B cell (primary cell): Measurements from ENCODE around the gene NUDT3. TPM values are rescaled to one million over a fixed set of nuclear protein-coding genes. Genes with fewer than 3 reads are reported as not detected.

Experiments
- ATAC-seq: fragments of 200-7000 bp; cut with Tn5 transposase; one replicate; pipeline ENCODE4 v1.10.0; 2021; ENCODE audit warnings: low read depth, mild to moderate bottlenecking, moderate number of reproducible peaks, moderate library complexity
- CTCF ChIA-PET: fragments of 350-600 bp; sonication (Branson Sonifier 250); formaldehyde crosslinking; loops from one replicate; lab custom pipeline; 2021; ENCODE audit warnings: antibody characterized with exemption, inconsistent platforms; lab: Charles Lee
- POLR2A ChIA-PET: fragments of 350-600 bp; sonication (Branson Sonifier 250); formaldehyde crosslinking; loops from one replicate; lab custom pipeline; 2021; ENCODE audit warnings: antibody characterized with exemption; lab: Charles Lee
- DNase-seq: peaks from one replicate; pipeline ENCODE4 v3.0.0; 2013
- H2AFZ ChIP-seq: 2 replicates; pipeline ENCODE4 v1.6.1; 2012; ENCODE audit warnings: mild to moderate bottlenecking, low read depth, low read length; ENCODE audit not compliant: insufficient read depth, poor library complexity, severe bottlenecking
- H3K27ac ChIP-seq, 2 donors: 1 replicate in 1 of 2; 2 replicates in 1 of 2; pipeline ENCODE4 v1.5.1; 2012 to 2013; ENCODE audit warnings: low read length in 2 of 2, mild to moderate bottlenecking in 2 of 2, moderate library complexity in 1 of 2
- H3K27me3 ChIP-seq, 4 experiments: fragments of 200-600 bp in 1 of 4; sonication (generic) in 1 of 4; replicated peaks in 1 of 4; 1 replicate in 2 of 4; 2 replicates in 2 of 4; pipeline versions ENCODE4 v1.6.1 to v1.7.0; 2013 to 2016; ENCODE audit warnings: low read length in 3 of 4, mild to moderate bottlenecking in 2 of 4, mixed read lengths in 1 of 4, moderate library complexity in 1 of 4; ENCODE audit not compliant: insufficient read depth in 4 of 4, control insufficient read depth in 3 of 4; ENCODE audit errors: control extremely low read depth in 1 of 4
- H3K36me3 ChIP-seq, 2 experiments: replicated peaks in 1 of 2; 1 replicate in 1 of 2; 2 replicates in 1 of 2; pipeline versions ENCODE4 v1.6.1 to v1.7.1; 2013; ENCODE audit warnings: low read length in 1 of 2; ENCODE audit not compliant: insufficient read depth in 2 of 2, control insufficient read depth in 1 of 2; ENCODE audit errors: control extremely low read depth in 1 of 2, extremely low read depth in 1 of 2
- H3K4me1 ChIP-seq, 2 donors: fragments of 200-600 bp in 1 of 2; sonication (generic) in 1 of 2; 1 replicate in 1 of 2; 2 replicates in 1 of 2; pipeline versions ENCODE4 v1.5.1 to v1.6.1; 2013 to 2017; ENCODE audit warnings: low read length in 2 of 2; ENCODE audit not compliant: control insufficient read depth in 2 of 2, insufficient read depth in 2 of 2
- H3K4me2 ChIP-seq: replicated peaks from 2 replicates; pipeline ENCODE3; 2012; ENCODE audit warnings: mild to moderate bottlenecking, low read depth, low read length; ENCODE audit not compliant: poor library complexity, severe bottlenecking
- H3K4me3 ChIP-seq, 5 experiments: fragments of 200-600 bp in 1 of 5; sonication (generic) in 1 of 5; 1 replicate in 3 of 5; 2 replicates in 2 of 5; pipeline versions ENCODE4 v1.5.1 to v1.7.0; 2011 to 2016; ENCODE audit warnings: low read length in 4 of 5, mild to moderate bottlenecking in 4 of 5, low read depth in 2 of 5, control low read depth in 1 of 5, moderate library complexity in 1 of 5; ENCODE audit not compliant: insufficient read depth in 1 of 5; ENCODE audit errors: control extremely low read depth in 1 of 5, extremely low read depth in 1 of 5
- H3K79me2 ChIP-seq: fragments of 200-600 bp; sonication (generic); one replicate; pipeline ENCODE4 v1.6.0; 2016; ENCODE audit warnings: low read length; ENCODE audit not compliant: control insufficient read depth, insufficient read depth
- H3K9ac ChIP-seq: fragments of 200-600 bp; sonication (generic); 2 replicates; pipeline ENCODE4 v1.6.1; 2017; ENCODE audit warnings: mild to moderate bottlenecking, low read length, moderate library complexity
- H3K9me3 ChIP-seq, 3 donors: one replicate each; pipeline versions ENCODE4 v1.6.1 to v1.7.1; 2013; ENCODE audit warnings: low read length in 2 of 3; ENCODE audit not compliant: control insufficient read depth in 2 of 3, insufficient read depth in 1 of 3; ENCODE audit errors: control extremely low read depth in 1 of 3
- H4K20me1 ChIP-seq: 2 replicates; pipeline ENCODE4 v1.6.0; 2012; ENCODE audit warnings: mild to moderate bottlenecking, low read length; ENCODE audit not compliant: insufficient read depth, control insufficient read depth, poor library complexity, severe bottlenecking
- H3K27ac Mint-ChIP-seq: one replicate; pipeline ENCODE4 v1.8.0; 2021; ENCODE audit warnings: mixed read lengths
- H3K27me3 Mint-ChIP-seq: one replicate; pipeline ENCODE4 v1.8.0; 2021; ENCODE audit warnings: mixed read lengths
- H3K4me1 Mint-ChIP-seq: one replicate; pipeline ENCODE4 v1.8.0; 2021; ENCODE audit warnings: mixed read lengths
- H3K4me3 Mint-ChIP-seq: one replicate; pipeline ENCODE4 v1.8.0; 2021; ENCODE audit warnings: mixed read lengths
- H3K9me3 Mint-ChIP-seq: one replicate; pipeline ENCODE4 v1.8.0; 2022; ENCODE audit warnings: mixed read lengths; ENCODE audit not compliant: insufficient read depth
- EZH2 ChIP-seq: IDR thresholded peaks from 2 replicates; pipeline ENCODE4 v1.6.1; 2012; ENCODE audit warnings: borderline replicate concordance, low read depth, mild to moderate bottlenecking, moderate library complexity, low read length; ENCODE audit not compliant: insufficient read depth, poor library complexity, severe bottlenecking
- WGBS: methylation state at CpG from one replicate; pipeline ENCODE4 v1.1.5; 2013; ENCODE audit warnings: missing lambda C conversion rate; ENCODE audit not compliant: insufficient coverage; 5-methylcytosine and 5-hydroxymethylcytosine counted together
- intact Hi-C: fragments of 100-400 bp; cut with micrococcal nuclease; formaldehyde crosslinking; loops from one replicate; pipeline ENCODE4 v1.10.0; 2022
- polyA plus RNA-seq: library from polyadenylated mRNA; depleted of rRNA; stranded (reverse); fragments of >200 nt; gene quantifications from 2 replicates; pipeline ENCODE4 v1.2.3, GENCODE V29; 2012
- total RNA-seq, 2 donors: library from RNA; stranded (reverse); fragments of 120-200 nt in 1 of 2; gene quantifications; 1 replicate in 1 of 2; 2 replicates in 1 of 2; pipeline versions ENCODE4 v1.2.3 to v1.2.4, GENCODE V29; 2013 to 2022

The NUDT3 gene
- total and polyA plus RNA-seq, 2 donors (not counting 1 experiment from before 2014, with no cell fraction given), result 18.2 to 37.4 TPM

GRCh38 chr6:34383656-34384320, 8.7 kb downstream of the NUDT3 start:
- no peak overlapping the region for H3K4me3 ChIP-seq
- no peak for TF ChIP-seq EZH2
- ChIA-PET POLR2A (interaction anchor here (0.7 kb wide), 1 partner anchor 9 kb away, joined by 7 read pairs; no protein-coding TSS in a partner anchor), CTCF (interaction anchor here (0.7 to 2.3 kb wide), 5 partner anchors 12 to 756 kb away, joined by 3 to 9 read pairs (median 3); no protein-coding TSS in a partner anchor)
- Mint-ChIP-seq H3K4me1 (peaks cover 51% of the 10 kb centered on the region), H3K9me3 (no peaks in the 10 kb centered on the region), H3K4me3 (no peak overlapping the region), H3K27ac (peak overlapping the region; percentile 28), H3K27me3 (no peaks in the 10 kb centered on the region)
- intact Hi-C loops, result no loop called here
- no peak overlapping the region for H2AFZ ChIP-seq
- no peak for DNase-seq
- H4K20me1 ChIP-seq, result peaks cover 57% of the 10 kb centered on the region
- H3K9me3 ChIP-seq, result no peaks in the 10 kb centered on the region
- peaks cover 4 to 11% of the 10 kb centered on the region in 2 donors for H3K4me1 ChIP-seq
- no peak overlapping the region for H3K9ac ChIP-seq
- H3K4me2 ChIP-seq, result no peak overlapping the region
- 94% methylated on average over 5 of the region's 6 CpGs for WGBS
- H3K79me2 ChIP-seq, result peaks cover 99% of the 10 kb centered on the region
- peak overlapping the region in 1 of 2 donors; percentile 48 for H3K27ac ChIP-seq
- no peaks in the 10 kb centered on the region for H3K27me3 ChIP-seq
- no peak for ATAC-seq
- peaks cover 1 to 5% of the 10 kb centered on the region in 2 experiments for H3K36me3 ChIP-seq

- peaks cover 99% of the 10 kb centered on the region for H3K79me2 ChIP-seq
- Mint-ChIP-seq H3K27ac (peak overlapping the region; percentile 1), H3K4me1 (peaks cover 53% of the 10 kb centered on the region), H3K4me3 (no peak overlapping the region), H3K9me3 (no peaks in the 10 kb centered on the region), H3K27me3 (no peaks in the 10 kb centered on the region)
- POLR2A ChIA-PET, result interaction anchor here (0.7 kb wide), 1 partner anchor 10 kb away, joined by 7 read pairs; no protein-coding TSS in a partner anchor
- H3K9me3 ChIP-seq, result no peaks in the 10 kb centered on the region
- ATAC-seq (no peak), DNase-seq (no peak)
- CTCF ChIA-PET, result interaction anchor here (0.7 to 2.3 kb wide), 3 partner anchors 12 to 257 kb away, joined by 3 to 9 read pairs (median 4); no protein-coding TSS in a partner anchor
- intact Hi-C loops, result no loop called here
- no peaks in the 10 kb centered on the region for H3K27me3 ChIP-seq
- no peak overlapping the region for H3K4me3 ChIP-seq
- no peak overlapping the region for H2AFZ ChIP-seq
- peak overlapping the region in 1 of 2 donors; percentile 6 for H3K27ac ChIP-seq
- no peak for TF ChIP-seq EZH2
- peak overlapping the region; percentile 15 for H3K4me2 ChIP-seq
- H4K20me1 ChIP-seq, result peaks cover 57% of the 10 kb centered on the region
- H3K9ac ChIP-seq, result no peak overlapping the region
- no CpG with 5 or more reads among the region's 3 CpGs for WGBS
- peaks cover 1 to 5% of the 10 kb centered on the region in 2 experiments for H3K36me3 ChIP-seq
- H3K4me1 ChIP-seq, result peaks cover 4 to 11% of the 10 kb centered on the region in 2 donors
These were observed 9.3 kb downstream of the NUDT3 start for GRCh38 chr6:34383161-34383631.
